ENCODE data around the gene DIP2B.

DIP2B gene

DNA sequence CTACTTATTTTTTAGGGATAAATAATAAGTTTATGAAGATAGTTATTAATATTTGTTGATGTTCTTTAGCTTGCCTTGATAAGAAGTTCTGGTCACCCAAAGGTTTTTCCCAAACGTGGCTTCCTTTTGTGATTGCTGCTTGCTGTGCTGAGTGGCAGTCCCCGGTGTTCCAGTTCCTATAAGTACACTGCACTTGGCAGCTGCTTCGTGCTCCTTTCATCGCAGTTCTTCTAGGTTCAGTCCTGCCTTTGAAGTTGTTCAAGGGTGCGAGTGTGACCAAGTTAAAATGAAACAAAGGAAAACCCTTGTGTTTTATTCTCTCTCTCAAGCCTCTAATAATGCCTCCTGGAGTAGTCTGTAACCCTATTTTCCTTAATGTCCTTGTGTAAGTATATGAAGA is 130.6 kb downstream of the DIP2B start:
- DNase-seq (ENCODE audit: low read depth in 2 of 2, low spot score in 1 of 2) = no peak

DNA sequence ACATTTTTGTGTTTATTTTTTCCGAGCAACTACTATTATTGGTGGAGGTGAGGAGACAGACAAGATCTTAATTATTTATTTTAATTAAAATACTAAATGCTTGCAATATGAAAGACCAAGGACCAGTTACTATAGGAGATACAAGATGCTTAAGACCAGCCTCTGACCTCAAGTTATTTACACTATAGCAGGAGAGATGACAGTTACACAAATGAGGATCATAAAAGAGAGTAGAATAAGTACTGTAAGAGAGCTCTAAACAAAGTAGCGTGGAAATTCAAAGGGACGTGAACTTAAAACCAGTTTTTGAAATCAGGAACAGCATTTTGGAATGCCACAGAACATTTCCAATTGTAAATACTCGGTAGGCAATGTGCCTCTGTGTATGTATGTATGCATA is 131.1 kb downstream of the DIP2B start:
- no peak for DNase-seq (ENCODE audit: low read depth in 2 of 2, low spot score in 1 of 2)

DNA sequence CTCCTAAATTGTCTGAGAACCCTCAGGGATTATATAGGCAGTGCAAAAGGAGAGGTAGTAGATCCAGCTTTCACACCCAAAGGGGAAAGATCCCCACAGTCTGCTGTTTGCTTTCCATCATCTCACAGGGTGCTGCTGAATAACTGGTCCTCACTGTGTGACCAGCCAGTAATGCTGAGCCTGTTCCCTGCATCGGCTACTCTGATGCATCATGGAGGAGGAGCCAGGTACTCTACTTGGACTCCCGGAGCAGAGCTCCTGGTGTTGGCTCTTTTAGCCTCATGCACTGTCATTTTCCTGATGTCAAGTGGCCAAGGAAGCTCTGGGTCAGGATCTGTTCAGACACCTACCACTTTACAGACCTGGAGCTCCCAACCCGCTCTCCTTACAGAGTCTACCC is 131.7 kb downstream of the DIP2B start:
- no peak for DNase-seq (ENCODE audit: low read depth in 2 of 2, low spot score in 1 of 2)

DNA sequence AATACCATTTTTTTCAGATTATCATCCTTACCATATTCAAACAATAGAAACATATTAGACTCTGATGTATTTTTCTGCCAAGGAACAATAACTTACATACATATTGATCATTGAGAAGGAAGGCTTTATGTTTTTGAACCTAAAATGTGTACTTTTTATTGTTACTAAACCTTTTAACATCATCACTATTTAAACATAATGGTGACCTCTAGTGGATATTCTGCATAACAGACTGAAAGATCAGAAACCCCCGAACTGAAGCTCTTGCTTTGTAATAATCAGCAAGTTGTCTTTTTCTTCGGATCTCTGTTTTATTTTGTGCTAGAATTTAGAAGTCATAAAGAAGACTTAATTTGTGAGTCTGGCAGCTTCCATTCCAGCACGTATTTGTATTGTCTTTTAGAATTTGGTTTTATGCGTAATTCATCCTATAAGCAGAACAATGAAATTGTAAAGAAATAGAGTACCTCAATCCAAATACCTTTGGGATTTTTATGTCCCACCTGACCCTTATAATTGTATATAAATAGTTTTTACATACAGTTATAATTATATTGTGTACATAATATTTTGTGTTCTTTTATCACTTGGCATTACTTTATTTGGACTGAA is 133.2 kb downstream of the DIP2B start:
- no peak for DNase-seq (ENCODE audit: low read depth in 2 of 2, low spot score in 1 of 2)

DNA sequence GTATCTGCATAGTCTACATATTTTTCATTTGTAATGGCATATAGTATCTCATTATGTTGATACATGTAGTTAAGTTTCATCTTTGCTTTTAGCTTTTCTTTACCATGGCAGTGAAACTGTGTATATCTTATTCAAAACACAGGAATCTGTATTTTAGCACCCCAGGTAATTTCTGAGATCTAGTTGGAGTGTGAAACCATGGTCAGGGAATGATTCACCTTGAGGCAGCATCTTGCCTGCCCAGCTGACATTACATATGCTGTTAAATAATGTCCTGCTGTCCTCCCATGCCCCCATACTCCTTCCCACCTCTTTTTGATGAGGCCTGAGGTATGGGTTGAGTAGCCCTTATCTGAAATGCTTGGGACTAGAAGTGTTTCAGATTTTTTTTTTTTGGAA is 133.7 kb downstream of the DIP2B start:
- DNase-seq (ENCODE audit: low read depth in 2 of 2, low spot score in 1 of 2) = no peak

DNA sequence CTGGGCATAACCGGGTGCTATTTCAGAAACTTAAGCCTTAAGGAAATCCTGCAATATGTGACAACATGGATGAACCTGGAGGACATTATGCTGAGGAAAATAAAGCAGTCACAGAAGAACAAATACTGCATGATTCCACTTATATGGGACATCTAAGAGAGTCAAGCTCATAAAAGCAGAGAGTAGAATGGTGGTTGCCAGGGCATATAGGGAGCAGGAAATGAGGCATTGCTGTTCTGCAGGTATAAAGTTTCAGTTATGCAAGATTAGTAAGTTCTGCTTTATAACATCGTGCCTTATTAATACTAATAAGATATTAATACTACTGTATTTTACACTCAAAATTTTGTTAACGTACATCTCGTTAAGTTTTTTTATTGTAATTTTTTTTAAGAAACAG is 134.9 kb downstream of the DIP2B start:
- DNase-seq (ENCODE audit: low read depth in 2 of 2, low spot score in 1 of 2) = no peak

DNA sequence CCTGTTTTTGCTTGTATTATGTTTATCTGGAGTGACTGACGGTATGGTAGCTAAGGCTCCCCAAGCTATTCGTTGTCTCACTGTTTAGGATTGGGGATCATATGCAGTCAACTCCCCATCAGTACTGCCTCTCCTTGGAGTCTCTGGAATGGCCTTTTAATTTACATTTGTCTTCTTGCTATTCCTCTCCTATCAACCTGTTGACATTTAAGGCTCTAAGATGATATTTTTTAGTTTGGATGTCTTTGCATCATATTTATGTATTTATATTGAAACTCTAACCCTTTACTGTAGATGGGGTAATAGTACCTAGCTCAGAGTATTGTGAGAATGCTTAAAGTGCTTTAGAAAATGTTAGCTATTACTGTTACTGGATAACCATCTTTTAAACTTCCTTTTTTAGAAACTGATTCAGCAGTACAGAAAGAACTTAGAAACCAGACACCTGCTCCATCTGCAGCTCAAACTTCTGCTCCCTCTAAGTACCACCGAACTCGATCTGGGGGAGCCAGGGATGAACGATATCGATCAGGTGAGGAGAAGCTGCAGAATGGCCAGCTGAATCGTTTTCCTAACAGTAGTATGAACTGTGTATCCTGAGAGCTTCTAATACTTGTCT is 135.6 kb downstream of the DIP2B start:
- no peak for DNase-seq (ENCODE audit: low read depth in 2 of 2, low spot score in 1 of 2)

DNA sequence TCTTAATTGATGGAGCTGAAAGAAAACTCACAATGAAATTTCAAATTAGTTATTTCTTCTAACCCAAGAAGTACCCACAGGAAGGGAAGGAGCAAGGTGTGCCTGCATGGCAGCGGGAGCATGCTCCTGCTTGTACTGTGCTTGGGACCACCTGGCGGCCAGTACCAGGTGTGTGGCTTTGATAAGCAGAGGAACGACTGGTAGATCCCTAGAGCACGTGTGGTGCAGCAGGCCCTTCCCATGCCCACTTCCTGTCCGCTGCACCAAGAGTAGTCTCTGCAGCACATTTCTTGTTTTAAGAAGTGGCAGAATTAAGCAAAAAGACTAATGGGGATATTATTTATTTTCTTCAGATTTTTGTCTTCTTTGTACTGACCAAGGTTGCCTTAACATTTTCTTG is 136.8 kb downstream of the DIP2B start:
- no peak for DNase-seq (ENCODE audit: low read depth in 2 of 2, low spot score in 1 of 2)

DNA sequence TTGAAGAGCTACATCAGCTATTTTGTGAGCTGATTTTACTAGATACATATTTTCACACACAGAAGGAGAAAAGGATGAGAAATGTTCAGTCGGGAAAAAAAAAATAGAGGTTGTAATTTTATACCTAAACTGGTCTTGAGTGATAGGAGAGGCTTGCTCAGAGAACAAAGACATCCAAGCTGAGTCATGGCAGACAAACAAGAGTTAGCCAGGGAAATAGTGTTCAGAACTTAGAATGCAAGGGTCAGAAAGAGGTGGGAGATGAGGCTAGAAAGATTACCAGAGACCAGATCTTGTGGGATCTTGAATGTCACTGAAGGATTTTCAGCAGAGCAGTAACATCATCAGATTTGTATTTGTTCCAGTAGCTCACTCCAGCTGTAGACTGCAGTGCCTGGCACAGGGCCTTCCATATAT is 137.3 kb downstream of the DIP2B start:
- DNase-seq (ENCODE audit: low read depth in 2 of 2, low spot score in 1 of 2) = no peak

DNA sequence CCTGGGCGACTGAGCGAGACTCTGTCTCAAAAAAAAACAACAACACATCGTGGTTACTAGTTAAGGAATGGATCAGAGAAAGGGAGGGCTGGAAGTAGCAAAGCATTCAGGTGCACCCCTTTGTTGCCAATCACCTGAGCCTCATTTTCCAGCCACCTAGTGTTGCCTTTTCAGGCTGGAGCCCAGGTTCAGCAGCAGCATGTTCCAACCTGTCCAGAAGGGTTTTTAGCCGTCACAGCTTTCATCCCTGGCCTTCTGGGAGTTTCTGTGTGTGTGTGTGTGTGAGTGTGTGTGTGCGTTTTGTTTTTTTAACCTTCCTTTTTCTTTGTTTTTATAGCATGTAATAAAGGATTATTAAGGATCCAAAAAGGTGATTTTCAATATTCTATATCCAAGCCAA is 138.0 kb downstream of the DIP2B start:
- DNase-seq (ENCODE audit: low read depth in 2 of 2, low spot score in 1 of 2) = no peak

DNA sequence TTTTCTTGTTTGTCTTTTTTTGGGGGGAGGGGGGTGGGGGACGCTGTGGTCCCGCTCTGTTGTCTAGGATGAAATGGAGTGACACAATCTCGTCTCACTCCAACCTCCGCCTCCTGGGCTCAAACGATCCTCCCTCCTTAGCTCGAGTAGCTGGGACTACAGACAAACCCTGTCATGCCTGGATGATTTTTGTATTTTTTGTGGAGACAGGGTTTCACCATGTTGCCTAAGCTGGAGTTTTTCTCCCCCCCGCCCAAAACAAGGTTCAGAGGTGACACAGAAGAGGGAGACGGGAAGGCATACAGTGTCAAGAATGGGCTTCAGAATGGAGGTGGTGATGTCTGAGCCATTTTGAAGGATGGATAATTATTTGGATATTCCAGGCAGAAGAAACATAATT is 142.2 kb downstream of the DIP2B start:
- DNase-seq (ENCODE audit: low read depth in 2 of 2, low spot score in 1 of 2) = no peak

DNA sequence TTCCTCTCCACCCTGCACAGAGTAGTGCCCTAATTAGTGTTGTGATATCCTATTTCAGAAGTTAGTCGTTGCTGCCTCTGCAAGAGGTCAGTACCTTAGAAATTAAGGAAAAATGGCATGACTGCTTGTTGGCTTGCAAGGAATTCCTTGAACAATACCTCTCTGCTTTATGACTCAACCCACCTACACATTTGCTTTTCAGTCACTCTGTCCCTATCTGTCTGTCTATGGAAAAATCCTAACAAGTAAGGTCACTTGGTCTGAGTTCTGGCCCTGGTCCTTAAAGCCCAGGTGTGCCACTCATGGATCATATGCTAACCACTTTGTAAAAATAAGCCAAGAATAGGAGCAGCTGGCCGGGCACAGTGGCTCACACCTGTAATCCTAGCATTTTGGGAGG is 142.7 kb downstream of the DIP2B start:
- DNase-seq (ENCODE audit: low read depth in 2 of 2, low spot score in 1 of 2) = no peak

DNA sequence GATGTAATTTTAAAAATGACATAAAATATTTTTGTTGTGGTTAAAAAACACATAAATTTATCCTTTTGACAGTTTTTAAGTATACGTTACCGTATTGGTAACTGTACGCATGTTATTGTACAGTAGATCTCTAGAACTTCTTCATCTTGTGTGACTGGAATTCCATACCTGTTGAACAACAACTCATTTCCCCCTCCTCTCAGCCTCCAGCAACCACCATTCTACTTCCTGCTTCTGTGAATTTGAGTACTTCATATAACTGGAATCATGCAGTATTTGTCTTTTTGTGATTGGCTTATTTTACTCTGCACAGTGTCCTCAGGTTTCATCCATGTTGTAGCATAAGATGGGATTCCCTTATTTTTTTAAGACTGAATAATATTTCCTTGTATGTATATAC is 145.5 kb downstream of the DIP2B start:
- DNase-seq (ENCODE audit: low read depth in 2 of 2, low spot score in 1 of 2) = no peak

DNA sequence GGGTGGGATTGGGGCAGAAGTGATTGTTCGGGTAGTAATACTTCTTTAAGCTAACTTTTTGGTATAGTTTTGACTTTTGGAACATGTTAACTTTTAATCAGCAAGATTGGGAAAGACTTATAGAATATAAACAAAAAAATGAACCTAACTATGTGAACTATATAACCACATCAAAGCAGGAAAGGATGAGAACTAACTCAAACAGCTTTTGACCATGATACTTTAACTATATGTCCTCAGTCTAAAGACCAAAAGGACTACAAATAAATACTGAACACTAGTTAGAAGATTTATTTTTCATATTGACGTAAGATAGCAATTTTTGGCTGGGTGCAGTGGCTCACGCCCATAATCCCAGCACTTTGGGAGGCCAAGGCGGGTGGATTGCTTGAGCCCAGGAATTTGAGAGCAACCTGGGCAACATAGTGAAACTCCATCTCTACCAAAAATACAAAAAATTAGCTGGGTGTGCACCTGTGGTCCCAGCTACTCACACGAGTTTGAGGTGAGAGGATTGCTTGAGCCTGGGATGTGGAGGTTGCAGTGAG is 150.7 kb downstream of the DIP2B start:
- DNase-seq (ENCODE audit: low read depth in 2 of 2, low spot score in 1 of 2) = no peak

DNA sequence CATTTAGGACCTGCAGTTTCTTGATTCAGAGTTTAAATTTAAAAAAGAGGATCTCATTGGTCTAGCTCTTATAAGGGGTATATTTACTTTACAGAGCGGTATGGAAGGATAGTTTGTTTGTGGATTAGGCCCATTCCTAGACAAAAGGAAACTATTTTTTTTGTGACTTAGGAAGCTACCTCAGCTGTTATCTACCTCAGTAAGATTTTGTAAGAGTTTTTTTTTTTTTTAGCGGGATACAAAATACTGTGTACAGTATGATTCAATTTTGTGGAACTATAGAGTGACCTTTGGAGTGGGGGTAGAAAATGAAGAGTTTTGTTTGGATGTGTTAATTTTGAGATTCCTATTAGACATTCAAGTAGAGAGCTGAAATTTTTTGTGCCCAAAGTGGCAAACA is 154.5 kb downstream of the DIP2B start:
- DNase-seq (ENCODE audit: low read depth in 2 of 2, low spot score in 1 of 2) = no peak

DNA sequence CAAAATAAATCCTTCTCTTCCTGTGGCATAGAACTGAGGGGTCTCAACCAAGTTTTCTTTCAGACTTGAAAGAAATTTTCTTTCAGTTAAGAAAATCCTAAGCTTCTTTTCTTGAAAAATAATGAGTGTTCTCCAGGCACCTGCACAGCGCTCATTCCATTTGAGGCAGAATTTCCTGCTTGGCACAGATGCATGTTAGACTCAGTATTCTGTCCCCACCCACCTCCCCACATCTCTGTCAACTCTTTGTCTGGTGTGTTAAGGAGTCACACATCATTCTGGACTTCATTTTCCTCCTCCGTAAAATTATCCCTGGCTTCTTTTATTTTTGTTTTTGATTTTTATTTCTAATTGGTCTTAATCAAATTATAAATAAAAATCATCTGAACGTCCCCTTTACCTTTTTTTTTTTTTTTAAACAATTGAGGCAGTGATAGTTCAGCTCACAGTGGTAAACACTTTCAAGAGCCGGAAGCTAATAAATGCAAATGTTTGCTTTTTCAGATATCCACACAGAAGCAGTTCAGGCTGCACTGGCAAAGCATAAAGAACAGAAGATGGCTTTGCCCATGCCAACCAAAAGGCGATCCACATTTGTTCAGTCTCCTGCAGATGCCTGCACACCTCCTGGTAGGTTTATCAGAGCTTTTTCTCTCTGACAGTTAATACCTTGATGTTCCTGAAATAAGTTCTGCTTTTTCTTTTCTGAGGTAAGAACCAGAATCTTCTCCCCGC is 155.1 kb downstream of the DIP2B start:
- no peak for DNase-seq (ENCODE audit: low read depth in 2 of 2, low spot score in 1 of 2)

DNA sequence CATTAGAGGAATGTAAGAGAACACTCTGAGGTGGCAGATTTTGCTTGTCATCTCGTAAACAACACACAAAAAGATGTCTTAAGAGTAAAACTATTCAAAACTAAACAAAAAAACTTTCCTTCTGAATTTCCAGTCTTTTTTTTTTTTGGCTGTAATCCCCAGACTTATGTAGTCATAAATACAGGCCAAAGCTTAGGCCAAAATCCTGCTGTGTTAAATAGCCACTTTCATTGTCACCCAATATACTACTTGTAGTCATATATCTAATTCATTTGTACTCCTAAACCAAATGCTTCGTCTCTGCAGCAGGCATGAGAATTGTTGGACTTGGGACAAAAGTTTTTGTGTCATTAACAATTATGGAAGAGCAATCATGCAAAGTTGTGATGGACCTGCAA is 155.6 kb downstream of the DIP2B start:
- DNase-seq (ENCODE audit: low read depth in 2 of 2, low spot score in 1 of 2) = no peak

DNA sequence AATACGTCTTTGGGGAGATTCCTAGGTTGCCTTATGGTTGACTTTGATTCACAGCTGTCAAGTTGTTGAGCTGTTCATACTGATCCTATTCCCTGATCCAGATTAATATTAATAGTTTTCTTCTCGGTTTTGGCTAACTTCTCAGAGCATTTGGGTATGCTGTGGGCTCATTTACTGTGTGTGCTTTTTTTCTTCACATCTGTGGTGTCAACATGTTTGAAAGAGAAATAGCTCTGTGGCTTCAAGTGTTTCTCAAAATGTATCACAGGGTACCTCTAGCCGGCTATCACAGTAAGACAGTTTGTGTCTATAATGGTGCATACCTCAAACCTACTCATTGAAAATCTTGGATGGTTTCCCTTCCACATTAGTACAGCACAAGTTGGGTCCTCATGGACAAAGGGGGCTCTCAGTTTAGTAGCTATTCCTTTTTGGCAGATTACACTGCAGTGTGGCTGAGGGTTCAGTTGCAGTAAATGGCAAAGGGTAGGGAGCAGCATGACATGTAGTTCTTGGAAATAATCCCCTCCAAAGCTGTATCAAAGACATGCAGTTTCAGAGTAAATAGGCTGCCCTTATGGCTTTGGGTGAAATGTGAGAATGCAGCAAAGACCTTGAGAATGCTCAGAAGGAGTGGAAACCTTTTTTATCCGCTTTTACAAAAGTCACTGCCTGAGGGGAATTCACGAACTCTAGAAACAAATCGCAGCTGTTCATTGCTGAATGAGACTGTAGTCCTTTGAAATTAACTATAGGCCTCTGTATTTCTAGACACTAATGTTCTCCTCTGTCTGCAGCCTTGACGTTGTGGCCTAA is 156.7 kb downstream of the DIP2B start:
- DNase-seq (ENCODE audit: low read depth in 2 of 2, low spot score in 1 of 2) = no peak

DNA sequence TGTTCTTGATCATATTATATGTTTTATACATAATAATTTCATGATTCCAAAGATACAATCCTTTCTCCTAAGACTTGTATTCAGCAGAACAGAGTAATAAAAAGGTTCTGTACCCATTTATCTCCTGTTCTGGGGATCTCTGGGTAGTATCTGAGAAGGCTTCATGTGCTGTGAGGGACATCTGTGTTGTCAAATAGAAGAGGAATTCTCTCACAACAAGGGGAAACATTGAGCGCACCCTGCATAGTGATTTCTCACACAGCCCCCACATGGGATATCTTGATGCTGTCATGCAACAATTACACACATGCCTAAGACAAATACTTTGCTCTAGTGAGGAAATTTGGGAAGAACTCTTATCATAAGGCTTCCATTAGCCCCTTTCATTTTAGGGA is 157.3 kb downstream of the DIP2B start:
- DNase-seq (ENCODE audit: low read depth in 2 of 2, low spot score in 1 of 2) = no peak

DNA sequence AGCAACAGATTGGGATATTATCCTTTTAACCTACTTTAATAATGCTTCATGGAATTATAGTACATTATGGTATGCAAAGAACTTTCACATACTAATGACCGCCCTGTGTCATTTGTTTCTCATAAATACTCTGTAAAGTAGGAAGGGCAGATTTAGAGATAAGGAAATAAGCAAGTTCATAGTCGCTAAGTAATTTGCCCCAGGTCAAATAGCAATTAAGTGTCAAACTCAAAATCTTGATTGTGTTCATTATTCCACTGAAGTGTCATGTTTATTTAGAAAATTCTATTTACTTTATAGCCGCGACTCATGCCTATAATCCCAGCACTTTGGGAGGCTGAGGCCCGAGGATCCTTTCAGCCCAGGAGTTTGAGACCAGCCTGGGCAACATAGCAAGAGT is 160.4 kb downstream of the DIP2B start:
- no peak for DNase-seq (ENCODE audit: low read depth in 2 of 2, low spot score in 1 of 2)

DNA sequence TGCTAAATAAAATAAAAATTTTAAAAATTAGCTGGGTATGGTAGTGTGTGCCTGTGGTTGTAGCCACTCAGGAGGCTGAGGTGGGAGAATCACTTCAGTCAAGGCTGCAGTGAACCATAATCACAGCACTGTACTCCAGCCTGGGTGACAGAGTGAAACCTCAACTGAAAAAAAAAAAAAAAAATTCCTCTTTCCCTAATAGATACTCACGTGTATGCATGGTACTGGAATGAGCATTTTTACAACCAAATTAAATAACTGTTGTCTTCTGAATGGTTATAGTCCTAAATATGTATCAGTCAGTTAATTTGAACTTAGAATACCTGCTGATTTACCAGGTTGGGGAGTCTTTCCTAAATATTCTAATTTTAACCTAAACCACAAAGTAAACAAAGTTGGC is 160.8 kb downstream of the DIP2B start:
- no peak for DNase-seq (ENCODE audit: low read depth in 2 of 2, low spot score in 1 of 2)

DNA sequence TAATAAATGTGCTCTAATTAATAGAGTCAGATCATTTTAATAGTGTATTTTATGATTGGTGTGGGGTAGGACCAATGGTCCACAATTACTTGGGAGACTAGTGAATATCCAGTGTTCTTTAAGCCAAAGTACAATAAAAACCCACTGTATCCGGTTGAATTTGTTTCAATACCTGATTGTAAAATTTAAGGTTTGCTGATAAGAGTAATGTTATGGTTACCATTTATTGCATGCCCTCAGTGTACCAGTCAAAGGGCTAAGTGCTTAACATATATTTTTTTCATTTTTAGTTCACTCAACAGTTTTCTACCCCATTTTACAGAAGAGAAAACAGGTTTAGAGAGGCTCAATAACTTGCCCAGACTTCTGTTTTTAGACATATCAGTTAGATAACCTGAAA is 161.2 kb downstream of the DIP2B start:
- DNase-seq (ENCODE audit: low read depth in 2 of 2, low spot score in 1 of 2) = no peak
